Testis (tissue), 3 donors: Measurements from ENCODE around the gene PCDHB3. TPM values are rescaled to one million over a fixed set of nuclear protein-coding genes. Genes with fewer than 3 reads are reported as not detected.
"Not testable (repeated sequence)": the region's sequence is repeated elsewhere in the genome, so short reads cannot be mapped to it uniquely, and the experiment has no call there.

Experiments
- DNase-seq: peaks from one replicate; pipeline ENCODE4 v3.0.0-alpha.2; 2019
- H3K27ac ChIP-seq, 2 donors: fragments of 200-600 bp; sonication (generic); one replicate each; pipeline ENCODE4 v1.5.1; 2019
- H3K27me3 ChIP-seq: fragments of 200-600 bp; sonication (generic); one replicate; pipeline ENCODE4 v1.5.1; 2019
- H3K36me3 ChIP-seq: fragments of 200-600 bp; sonication (generic); one replicate; pipeline ENCODE4 v1.5.1; 2017; ENCODE audit warnings: low read depth; ENCODE audit errors: missing control alignments
- H3K4me1 ChIP-seq: fragments of 200-600 bp; sonication (generic); one replicate; pipeline ENCODE4 v1.5.1; 2019
- H3K4me3 ChIP-seq, 2 donors: fragments of 200-600 bp; sonication (generic); one replicate each; pipeline ENCODE4 v1.5.1; 2017 to 2019
- H3K9me3 ChIP-seq: fragments of 200-600 bp; sonication (generic); one replicate; pipeline ENCODE4 v1.5.1; 2017
- CTCF ChIP-seq, 3 experiments: fragments of 450-650 bp in 2 of 3; fragments of 200-600 bp in 1 of 3; sonication (generic) in 1 of 3; IDR thresholded peaks; one replicate each; pipeline ENCODE4 v1.5.1; 2016 to 2019; ENCODE audit warnings: antibody characterized with exemption in 3 of 3, mild to moderate bottlenecking in 2 of 3, moderate library complexity in 1 of 3
- POLR2A ChIP-seq: fragments of 450-650 bp; IDR thresholded peaks from one replicate; pipeline ENCODE4 v1.6.1; 2017; ENCODE audit warnings: antibody characterized with exemption, mild to moderate bottlenecking, moderate library complexity
- WGBS, 2 donors: methylation state at CpG; one replicate each; pipeline ENCODE4 v1.1.5; 2018; 5-methylcytosine and 5-hydroxymethylcytosine counted together
- intact Hi-C: fragments of 100-400 bp; cut with DNase I; formaldehyde crosslinking; loops from one replicate; pipeline ENCODE4 v1.15.1; 2023; ENCODE audit warnings: low total_unique reads
- polyA plus RNA-seq: library from polyadenylated mRNA; stranded (reverse); fragments of 350-450 nt; fragmentation: Illumina TruSeq; extraction: RNeasy Lipid Tissue Mini Kit (QIAGEN cat#74804); gene quantifications from one replicate; pipeline ENCODE4 v1.2.3, GENCODE V29; 2014; ENCODE audit warnings: low read depth, low replicate concordance; ENCODE audit not compliant: insufficient read depth
- total RNA-seq, 2 donors: library from RNA; depleted of rRNA; stranded (reverse); fragments of >200 nt; gene quantifications; one replicate each; pipeline ENCODE4 v1.2.3, GENCODE V29; 2016

The PCDHB3 gene
- total and polyA plus RNA-seq, 3 donors from 2014 or later = 1.6 to 6.5 (median 3.1) TPM

DNA sequence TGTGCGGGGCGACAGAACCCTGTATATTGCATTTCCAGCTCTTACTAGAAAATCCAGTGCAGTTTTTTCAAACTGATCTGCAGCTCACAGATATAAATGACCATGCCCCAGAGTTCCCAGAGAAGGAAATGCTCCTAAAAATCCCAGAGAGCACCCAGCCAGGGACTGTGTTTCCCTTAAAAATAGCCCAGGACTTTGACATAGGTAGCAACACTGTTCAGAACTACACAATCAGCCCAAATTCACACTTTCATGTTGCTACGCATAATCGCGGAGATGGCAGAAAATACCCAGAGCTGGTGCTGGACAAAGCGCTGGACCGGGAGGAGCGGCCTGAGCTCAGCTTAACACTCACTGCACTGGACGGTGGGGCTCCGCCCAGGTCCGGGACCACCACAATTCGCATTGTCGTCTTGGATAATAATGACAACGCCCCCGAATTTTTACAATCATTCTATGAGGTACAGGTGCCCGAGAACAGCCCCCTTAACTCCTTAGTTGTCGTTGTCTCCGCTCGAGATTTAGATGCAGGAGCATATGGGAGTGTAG, 35.5 kb downstream of the PCDHB3 start:
- peak overlapping the region; percentile 57 for H3K4me3 ChIP-seq
- WGBS, 2 donors = 26 to 41% methylated on average over 19 of the region's 19 CpGs
- no peak overlapping the region for H3K27ac ChIP-seq
- H3K4me1 ChIP-seq = peaks cover 3% of the 10 kb centered on the region
- no peaks in the 10 kb centered on the region for H3K27me3 ChIP-seq
- intact Hi-C loops = no loop called here
- H3K36me3 ChIP-seq = no peaks in the 10 kb centered on the region
- DNase-seq = no peak
- no peaks in the 10 kb centered on the region for H3K9me3 ChIP-seq
- TF ChIP-seq POLR2A = no peak
- TF ChIP-seq CTCF (IDR thresholded peaks at IDR 0.05) = no peak

GRCh38 chr5:141137346-141137745, 37.1 kb downstream of the PCDHB3 start:
- H3K27ac ChIP-seq, H3K36me3 ChIP-seq, DNase-seq, intact Hi-C loops, H3K9me3 ChIP-seq, H3K27me3 ChIP-seq, H3K4me1 ChIP-seq: not testable (repeated sequence)
- 39 to 49% methylated on average over 26 to 33 of the region's 34 CpGs for WGBS, 2 donors
- H3K4me3 ChIP-seq = peak overlapping the region in 1 of 2 donors; percentile 57

DNA sequence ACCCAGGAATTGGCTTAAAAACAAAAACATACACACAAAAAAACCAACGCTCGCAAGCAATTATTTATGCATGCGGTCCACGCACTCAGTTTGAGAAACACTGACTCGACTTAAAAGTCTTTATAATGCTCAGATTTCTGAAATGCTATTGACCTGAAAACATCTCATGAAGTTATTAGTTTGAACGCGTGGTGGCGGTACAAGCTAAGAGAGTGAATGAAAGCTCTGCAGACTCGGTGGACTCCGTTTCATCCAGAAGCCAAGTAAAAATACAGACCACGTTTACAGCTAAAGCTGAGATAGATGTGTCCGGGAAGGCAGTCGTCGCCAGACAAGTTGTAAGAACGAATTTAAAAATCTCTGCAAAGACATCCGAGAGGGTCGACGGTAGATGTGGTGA, 49.5 kb downstream of the PCDHB3 start, which contains the start of gene PCDHB6:
Gene PCDHB6 (plus strand): TSS at position 246 of the 400 bp plus-strand sequence. CDS start 201 bp downstream, outside the sequence.
- TF ChIP-seq CTCF (IDR thresholded peaks at IDR 0.05) (peak; percentile 14 to 30 (median 27)), POLR2A (no peak)
- Histone ChIP-seq H3K27ac (no peak within 1 kb of the TSS), H3K36me3 (no peaks in the 10 kb centered on the region), H3K4me1 (no peaks in the 10 kb centered on the region), H3K27me3 (no peaks in the 10 kb centered on the region), H3K9me3 (no peaks in the 10 kb centered on the region), H3K4me3 (peak within 1 kb of the TSS in 1 of 2 donors; percentile 18)
- 9 to 19% methylated on average over 18 of the region's 18 CpGs for WGBS, 2 donors
- peak; percentile 74 for DNase-seq
- intact Hi-C loops = no loop called here

DNA sequence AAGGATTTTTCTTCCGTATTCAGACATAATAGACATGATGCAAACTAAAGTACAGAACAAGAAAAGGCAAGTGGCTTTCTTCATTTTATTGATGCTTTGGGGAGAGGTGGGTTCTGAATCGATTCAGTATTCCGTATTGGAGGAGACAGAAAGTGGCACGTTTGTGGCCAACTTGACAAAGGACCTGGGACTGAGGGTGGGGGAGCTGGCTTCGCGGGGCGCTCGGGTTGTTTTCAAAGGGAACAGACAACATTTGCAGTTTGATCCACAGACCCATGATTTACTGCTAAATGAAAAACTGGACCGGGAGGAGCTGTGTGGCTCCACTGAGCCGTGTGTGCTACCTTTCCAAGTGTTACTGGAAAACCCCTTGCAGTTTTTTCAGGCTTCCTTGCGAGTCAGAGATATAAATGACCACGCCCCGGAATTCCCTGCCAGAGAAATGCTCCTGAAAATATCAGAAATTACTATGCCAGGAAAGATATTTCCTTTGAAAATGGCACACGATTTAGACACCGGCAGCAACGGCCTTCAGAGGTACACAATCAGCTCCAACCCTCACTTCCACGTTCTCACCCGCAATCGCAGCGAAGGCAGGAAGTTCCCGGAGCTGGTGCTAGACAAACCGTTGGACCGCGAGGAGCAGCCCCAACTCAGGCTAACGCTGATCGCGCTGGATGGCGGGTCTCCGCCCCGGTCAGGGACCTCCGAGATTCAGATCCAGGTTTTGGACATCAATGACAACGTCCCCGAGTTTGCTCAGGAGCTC, 50.1 kb downstream of the PCDHB3 start:
- Histone ChIP-seq H3K9me3 (no peaks in the 10 kb centered on the region), H3K4me3 (peak overlapping the region in 1 of 2 donors; percentile 18), H3K4me1 (no peaks in the 10 kb centered on the region), H3K27ac (no peak overlapping the region), H3K27me3 (no peaks in the 10 kb centered on the region), H3K36me3 (no peaks in the 10 kb centered on the region)
- DNase-seq = no peak
- WGBS, 2 donors = 21 to 48% methylated on average over 20 to 33 of the region's 33 CpGs
- TF ChIP-seq POLR2A (no peak), CTCF (IDR thresholded peaks at IDR 0.05) (no peak)
- intact Hi-C loops = no loop called here

DNA sequence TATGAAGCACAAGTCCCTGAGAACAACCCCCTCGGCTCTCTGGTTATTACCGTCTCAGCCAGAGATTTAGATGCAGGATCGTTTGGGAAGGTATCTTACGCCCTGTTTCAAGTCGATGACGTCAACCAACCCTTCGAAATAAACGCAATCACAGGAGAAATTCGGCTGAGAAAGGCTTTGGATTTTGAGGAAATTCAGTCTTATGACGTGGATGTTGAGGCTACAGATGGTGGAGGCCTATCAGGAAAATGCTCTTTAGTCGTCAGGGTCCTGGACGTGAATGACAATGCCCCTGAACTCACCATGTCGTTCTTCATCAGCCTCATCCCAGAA, 50.7 kb downstream of the PCDHB3 start:
- WGBS, 2 donors = 25 to 62% methylated on average over 13 of the region's 13 CpGs
- H3K4me1 ChIP-seq = no peaks in the 10 kb centered on the region
- H3K4me3 ChIP-seq = peak overlapping the region in 1 of 2 donors; percentile 18
- intact Hi-C loops = no loop called here
- no peak for TF ChIP-seq POLR2A
- no peak for TF ChIP-seq CTCF (IDR thresholded peaks at IDR 0.05)
- H3K36me3 ChIP-seq = no peaks in the 10 kb centered on the region
- H3K27me3 ChIP-seq = no peaks in the 10 kb centered on the region
- no peaks in the 10 kb centered on the region for H3K9me3 ChIP-seq
- no peak for DNase-seq
- no peak overlapping the region for H3K27ac ChIP-seq

DNA sequence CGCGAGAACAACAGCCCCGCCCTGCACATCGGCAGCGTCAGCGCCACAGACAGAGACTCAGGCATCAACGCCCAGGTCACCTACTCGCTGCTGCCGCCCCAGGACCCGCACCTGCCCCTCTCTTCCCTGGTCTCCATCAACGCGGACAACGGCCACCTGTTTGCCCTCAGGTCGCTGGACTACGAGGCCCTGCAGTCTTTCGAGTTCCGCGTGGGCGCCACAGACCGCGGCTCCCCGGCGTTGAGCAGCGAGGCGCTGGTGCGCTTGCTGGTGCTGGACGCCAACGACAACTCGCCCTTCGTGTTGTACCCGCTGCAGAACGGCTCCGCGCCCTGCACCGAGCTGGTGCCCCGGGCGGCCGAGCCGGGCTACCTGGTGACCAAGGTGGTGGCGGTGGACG, 51.4 kb downstream of the PCDHB3 start:
- WGBS, 2 donors = 26 to 53% methylated on average over 3 to 37 of the region's 41 CpGs
- peak overlapping the region in 1 of 2 donors; percentile 18 for H3K4me3 ChIP-seq
- H3K36me3 ChIP-seq, intact Hi-C loops, DNase-seq, H3K27ac ChIP-seq, H3K9me3 ChIP-seq, H3K4me1 ChIP-seq, H3K27me3 ChIP-seq: not testable (repeated sequence)

DNA sequence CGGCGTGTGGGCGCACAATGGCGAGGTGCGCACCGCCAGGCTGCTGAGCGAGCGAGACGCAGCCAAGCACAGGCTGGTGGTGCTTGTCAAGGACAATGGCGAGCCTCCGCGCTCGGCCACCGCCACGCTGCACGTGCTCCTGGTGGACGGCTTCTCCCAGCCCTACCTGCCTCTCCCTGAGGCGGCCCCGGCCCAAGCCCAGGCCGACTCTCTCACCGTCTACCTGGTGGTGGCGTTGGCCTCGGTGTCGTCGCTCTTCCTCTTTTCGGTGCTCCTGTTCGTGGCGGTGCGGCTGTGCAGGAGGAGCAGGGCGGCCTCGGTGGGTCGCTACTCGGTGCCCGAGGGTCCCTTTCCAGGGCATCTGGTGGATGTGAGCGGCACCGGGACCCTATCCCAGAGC, 51.8 kb downstream of the PCDHB3 start:
- H3K9me3 ChIP-seq, H3K4me3 ChIP-seq, H3K36me3 ChIP-seq, H3K27me3 ChIP-seq, intact Hi-C loops, H3K4me1 ChIP-seq, DNase-seq, H3K27ac ChIP-seq: not testable (repeated sequence)
- 23 to 36% methylated on average over 8 to 35 of the region's 36 CpGs for WGBS, 2 donors
